Type B pancreatic cell (in vitro differentiated cells): Measurements from ENCODE around the gene IRF4. TPM values are rescaled to one million over a fixed set of nuclear protein-coding genes. Genes with fewer than 3 reads are reported as not detected.

Experiments
- DNase-seq: peaks from one replicate; pipeline ENCODE4 v3.0.0; 2021; ENCODE audit warnings: mixed read lengths; ENCODE audit not compliant: unreplicated experiment; ENCODE audit errors: extremely low spot score
- H3K27ac Mint-ChIP-seq: 2 replicates; pipeline ENCODE4 v1.8.0; 2021; ENCODE audit warnings: mild to moderate bottlenecking, mixed read lengths
- H3K27me3 Mint-ChIP-seq: 2 replicates; pipeline ENCODE4 v1.8.0; 2021; ENCODE audit warnings: mixed read lengths
- H3K36me3 Mint-ChIP-seq: 2 replicates; pipeline ENCODE4 v1.8.0; 2021; ENCODE audit warnings: mixed read lengths
- H3K4me1 Mint-ChIP-seq: one replicate; pipeline ENCODE4 v1.8.0; 2021; ENCODE audit warnings: mixed read lengths; ENCODE audit not compliant: unreplicated experiment
- H3K4me3 Mint-ChIP-seq: 2 replicates; pipeline ENCODE4 v1.8.0; 2021; ENCODE audit warnings: mild to moderate bottlenecking, mixed read lengths
- H3K9me3 Mint-ChIP-seq: 2 replicates; pipeline ENCODE4 v1.8.0; 2021; ENCODE audit warnings: mixed read lengths
- CTCF ChIP-seq: fragments of 200-600 bp; sonication (generic); conservative IDR thresholded peaks from 2 replicates; pipeline ENCODE4 v1.5.0; 2021; ENCODE audit warnings: antibody characterized with exemption, mild to moderate bottlenecking
- total RNA-seq: library from RNA; stranded (reverse); gene quantifications from 2 replicates; pipeline ENCODE4 v1.2.1, GENCODE V29; 2021; ENCODE audit warnings: low replicate concordance

The IRF4 gene
- total RNA-seq, 1 donor from 2014 or later, result 1.7 TPM

GRCh38 chr6:343960-344815 is 47.4 kb upstream of the IRF4 start:
- H3K27me3 Mint-ChIP-seq, result no peaks in the 10 kb centered on the region
- no peak for TF ChIP-seq CTCF
- H3K4me1 Mint-ChIP-seq, result no peaks in the 10 kb centered on the region
- no peak overlapping the region for H3K27ac Mint-ChIP-seq
- peaks cover 9% of the 10 kb centered on the region for H3K36me3 Mint-ChIP-seq
- peaks cover 6% of the 10 kb centered on the region for H3K9me3 Mint-ChIP-seq
- no peak overlapping the region for H3K4me3 Mint-ChIP-seq
- no peak for DNase-seq

GRCh38 chr6:344816-345340 is 46.7 kb upstream of the IRF4 start:
- no peak for TF ChIP-seq CTCF
- H3K4me3 Mint-ChIP-seq, result no peak overlapping the region
- peaks cover 6% of the 10 kb centered on the region for H3K9me3 Mint-ChIP-seq
- no peaks in the 10 kb centered on the region for H3K27me3 Mint-ChIP-seq
- no peak overlapping the region for H3K27ac Mint-ChIP-seq
- no peaks in the 10 kb centered on the region for H3K4me1 Mint-ChIP-seq
- no peak for DNase-seq
- H3K36me3 Mint-ChIP-seq, result peaks cover 11% of the 10 kb centered on the region

- peaks cover 11% of the 10 kb centered on the region for H3K36me3 Mint-ChIP-seq
- DNase-seq, result no peak
- H3K27me3 Mint-ChIP-seq, result no peaks in the 10 kb centered on the region
- no peak for TF ChIP-seq CTCF
- H3K9me3 Mint-ChIP-seq, result peaks cover 6% of the 10 kb centered on the region
- H3K4me3 Mint-ChIP-seq, result no peak overlapping the region
- no peak overlapping the region for H3K27ac Mint-ChIP-seq
- H3K4me1 Mint-ChIP-seq, result no peaks in the 10 kb centered on the region
These were observed 45.7 kb upstream of the IRF4 start for GRCh38 chr6:345747-346385.

GRCh38 chr6:346386-347030 is 45.0 kb upstream of the IRF4 start:
- Mint-ChIP-seq H3K36me3 (peaks cover 11% of the 10 kb centered on the region), H3K4me1 (no peaks in the 10 kb centered on the region), H3K27me3 (no peaks in the 10 kb centered on the region), H3K9me3 (peaks cover 6% of the 10 kb centered on the region), H3K4me3 (no peak overlapping the region), H3K27ac (no peak overlapping the region)
- no peak for DNase-seq
- no peak for TF ChIP-seq CTCF

- H3K4me1 Mint-ChIP-seq, result no peaks in the 10 kb centered on the region
- no peaks in the 10 kb centered on the region for H3K27me3 Mint-ChIP-seq
- peaks cover 6% of the 10 kb centered on the region for H3K9me3 Mint-ChIP-seq
- TF ChIP-seq CTCF, result no peak
- peaks cover 11% of the 10 kb centered on the region for H3K36me3 Mint-ChIP-seq
- no peak overlapping the region for H3K27ac Mint-ChIP-seq
- H3K4me3 Mint-ChIP-seq, result no peak overlapping the region
- DNase-seq, result no peak
These were observed 44.3 kb upstream of the IRF4 start for GRCh38 chr6:347232-347631.
